Measurements from ENCODE around the gene DUSP16.
"Not testable (repeated sequence)": the region's sequence is repeated elsewhere in the genome, so short reads cannot be mapped to it uniquely, and the experiment has no call there.

The DUSP16 gene

GRCh38 chr12:12543959-12544358 is 18.7 kb downstream of the DUSP16 start:
- DNase-seq, result no peak

GRCh38 chr12:12542964-12543363 is 19.7 kb downstream of the DUSP16 start:
- DNase-seq, result no peak

GRCh38 chr12:12542286-12542685 is 20.4 kb downstream of the DUSP16 start:
- DNase-seq, result no peak

DNA sequence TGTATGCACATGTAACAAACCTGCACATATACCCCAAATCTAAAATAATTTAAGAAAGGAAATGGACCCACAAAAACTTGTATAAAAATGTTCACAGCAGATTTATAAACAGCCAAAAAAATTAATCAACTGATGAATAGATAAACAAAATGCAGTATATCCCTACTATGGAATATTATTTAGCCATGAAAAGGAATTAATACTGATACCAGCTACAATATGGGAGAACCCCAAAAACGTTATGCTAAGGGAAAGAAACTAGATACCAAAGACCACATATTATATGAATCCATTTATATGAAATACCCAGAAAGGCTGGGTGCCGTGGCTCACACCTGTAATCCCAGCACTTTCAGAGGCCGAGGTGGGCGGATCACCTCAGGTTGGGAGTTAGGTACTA is 20.9 kb downstream of the DUSP16 start:
- no peak for DNase-seq

GRCh38 chr12:12540261-12541013 is 22.2 kb downstream of the DUSP16 start:
- DNase-seq, result no peak

GRCh38 chr12:12539028-12539810 is 23.4 kb downstream of the DUSP16 start:
- DNase-seq, result no peak

DNA sequence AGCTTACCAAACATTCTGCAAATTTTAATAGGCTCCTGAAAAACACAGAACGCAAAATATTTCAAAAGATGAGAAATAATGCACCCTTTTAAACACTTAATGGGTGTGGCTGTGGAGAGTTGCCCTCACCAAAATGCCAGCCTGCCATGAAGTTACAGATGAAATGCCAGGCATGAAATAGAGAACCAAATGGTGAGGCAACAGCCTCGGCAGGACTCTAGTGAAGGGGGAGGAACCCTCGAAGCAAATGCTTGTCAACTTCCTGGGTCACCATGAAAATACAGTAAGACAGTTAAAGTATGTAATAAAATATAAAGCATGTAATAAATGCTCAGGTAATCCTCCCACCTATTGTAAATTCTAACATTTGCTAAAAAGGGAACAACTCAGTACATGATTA is 24.1 kb downstream of the DUSP16 start:
- DNase-seq, result no peak

DNA sequence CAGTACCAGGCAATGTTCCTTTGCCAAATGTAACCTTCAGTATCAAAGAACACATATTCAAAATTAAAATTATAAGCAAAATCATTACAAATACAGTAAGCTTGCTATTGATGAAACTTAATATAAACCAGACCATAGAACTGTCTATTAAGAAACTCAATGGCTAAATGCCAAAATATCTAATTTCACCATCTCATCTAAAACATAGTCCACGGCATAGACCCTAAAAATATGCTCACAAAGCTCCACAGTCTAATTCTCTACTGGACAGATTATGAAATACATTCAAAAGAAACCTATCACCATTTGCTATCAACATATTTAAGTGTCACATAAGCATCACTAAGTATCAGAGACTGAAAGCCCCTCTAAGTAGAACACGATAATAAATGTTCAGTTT is 25.2 kb downstream of the DUSP16 start:
- no peak for DNase-seq

DNA sequence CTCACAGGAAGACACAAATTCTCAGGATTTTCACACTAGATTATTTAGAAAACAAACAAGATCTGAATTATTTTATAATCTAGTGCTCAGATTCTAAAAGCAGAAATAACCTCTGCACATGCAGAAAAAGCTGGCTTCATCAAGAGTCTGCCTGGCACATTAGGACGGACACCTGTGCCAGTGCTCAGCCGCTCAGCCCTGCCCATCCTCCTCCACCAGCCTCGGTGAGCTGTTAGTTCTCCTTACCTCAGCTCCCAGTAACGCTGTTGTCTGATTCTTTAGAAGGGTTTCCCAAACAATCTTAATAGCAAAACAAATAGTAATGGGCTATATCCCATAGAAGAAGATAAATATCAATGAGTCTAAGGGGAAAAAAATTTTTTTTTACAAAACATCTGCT is 27.7 kb downstream of the DUSP16 start:
- no peak for DNase-seq

GRCh38 chr12:12534166-12534866 is 28.3 kb downstream of the DUSP16 start:
- DNase-seq, result no peak

DNA sequence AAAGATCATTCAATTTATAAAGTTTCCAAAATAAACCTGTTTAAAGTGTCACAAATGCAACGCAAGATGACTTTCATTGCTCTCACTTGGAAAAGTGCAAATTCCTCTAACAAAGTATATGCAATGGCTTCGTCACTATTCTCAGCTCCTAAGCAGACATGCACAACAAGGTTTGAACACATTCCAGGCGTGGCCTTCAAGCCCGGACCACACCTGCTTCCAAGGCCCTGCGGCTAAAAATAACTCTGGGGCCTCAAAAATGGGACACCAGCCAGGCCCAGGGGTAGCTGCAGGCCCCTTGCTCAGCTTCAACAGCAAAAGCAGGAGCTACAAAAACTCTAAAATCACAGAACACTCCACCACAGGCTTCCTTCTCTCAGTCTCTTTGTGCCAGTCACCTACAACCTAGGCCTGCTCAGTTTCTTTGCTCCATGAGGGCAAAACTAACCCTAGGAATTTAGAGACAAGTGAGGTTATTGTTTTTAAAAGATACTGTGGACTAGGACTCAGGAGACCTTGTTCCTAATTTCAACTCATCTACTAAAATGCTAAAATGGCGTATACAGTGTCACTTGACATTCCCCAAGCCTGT is 29.3 kb downstream of the DUSP16 start:
- DNase-seq, result no peak

DNA sequence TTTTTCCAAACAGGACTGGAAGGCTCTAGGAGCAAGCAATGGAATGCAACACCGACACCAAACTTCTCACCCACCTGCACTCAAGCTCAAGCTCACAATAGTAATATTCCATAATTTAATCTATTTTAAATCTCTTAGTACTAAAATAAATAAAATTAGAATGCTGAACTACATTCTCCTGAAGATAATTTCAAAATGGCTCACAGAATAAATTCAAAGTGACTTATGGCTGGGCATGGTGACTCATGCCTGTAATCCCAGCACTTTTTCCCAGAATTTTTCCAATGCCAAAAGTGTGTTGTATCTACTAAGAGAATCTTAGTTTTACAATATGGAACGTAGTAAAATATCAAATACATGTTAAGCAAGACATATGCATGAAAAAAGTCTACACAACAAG is 31.5 kb downstream of the DUSP16 start:
- DNase-seq, result no peak

- DNase-seq, result no peak
These were observed 32.8 kb downstream of the DUSP16 start for GRCh38 chr12:12529783-12530421.

- DNase-seq, result no peak
These were observed 34.0 kb downstream of the DUSP16 start for GRCh38 chr12:12528361-12529270.

GRCh38 chr12:12527820-12528296 is 34.8 kb downstream of the DUSP16 start:
- DNase-seq, result no peak

DNA sequence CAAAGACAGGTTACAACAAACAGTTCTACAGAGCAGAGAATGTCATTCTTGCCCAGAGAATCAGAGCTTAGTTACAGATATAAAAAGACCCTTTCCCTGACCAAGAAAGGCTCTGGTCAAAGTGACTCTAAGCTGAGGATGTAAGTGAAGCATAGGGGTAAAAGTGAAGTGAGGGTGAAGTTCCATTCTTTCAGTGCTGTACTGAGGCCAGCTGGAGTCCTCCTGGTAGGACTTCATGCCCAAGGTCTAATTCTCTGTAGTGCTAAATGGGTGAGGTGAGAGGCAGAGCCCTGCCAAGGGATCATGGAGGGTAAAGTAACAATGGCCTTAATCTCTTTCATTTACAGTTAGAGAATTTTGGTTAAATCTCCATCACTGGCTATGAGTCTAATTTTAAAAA is 38.5 kb downstream of the DUSP16 start:
- no peak for DNase-seq

DNA sequence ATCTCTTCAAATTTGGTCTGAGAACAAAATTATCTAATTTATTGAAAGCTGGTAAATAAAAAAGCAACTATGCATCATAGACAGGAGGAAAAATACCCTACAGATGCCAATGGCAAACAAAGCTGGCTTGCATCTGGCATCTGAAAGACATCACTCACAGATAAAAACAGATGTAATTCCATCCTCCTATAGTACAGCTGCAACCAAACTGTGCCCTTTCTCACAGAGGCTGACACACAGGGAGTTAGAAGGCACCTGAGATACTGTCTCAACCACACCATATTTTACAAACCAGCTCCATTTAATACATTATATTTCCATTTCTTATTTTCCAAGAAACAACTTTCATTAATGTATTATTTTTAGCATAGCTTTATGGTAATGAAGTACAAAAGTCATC is 39.4 kb downstream of the DUSP16 start:
- DNase-seq, result no peak

GRCh38 chr12:12522657-12523056 is 40.0 kb downstream of the DUSP16 start:
- not testable (repeated sequence) for DNase-seq

- no peak for DNase-seq
These were observed 40.8 kb downstream of the DUSP16 start for GRCh38 chr12:12521888-12522287.

DNA sequence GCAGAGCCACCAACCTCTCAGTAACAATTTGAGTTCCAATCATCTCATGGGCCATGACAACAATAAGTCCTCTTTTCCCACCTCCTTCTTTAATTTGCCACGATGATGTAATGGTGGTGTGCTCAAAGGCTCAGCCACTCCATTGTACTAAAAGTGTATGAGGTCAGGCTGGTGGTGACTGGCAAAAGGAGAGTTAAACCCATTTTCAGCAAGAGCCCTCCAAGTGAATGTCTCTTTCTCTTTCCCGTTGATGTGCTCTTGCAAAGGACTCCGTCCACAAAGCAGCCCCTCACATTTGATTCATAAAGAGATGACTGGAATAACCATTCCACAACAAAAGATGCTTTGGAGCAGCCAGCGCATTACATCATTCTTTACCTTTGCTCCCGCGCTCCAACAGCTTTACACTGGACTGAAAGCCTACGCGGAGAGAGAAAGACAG is 41.6 kb downstream of the DUSP16 start:
- no peak for DNase-seq

- DNase-seq, result no peak
These were observed 42.4 kb downstream of the DUSP16 start for GRCh38 chr12:12520273-12520672.

Measured in activated gamma-delta T cell treated with Interleukin-2 at 50 U/mL for 16 hours (primary cell).